IMR-90 (cell line): Measurements from ENCODE around the gene EMILIN2. TPM values are rescaled to one million over a fixed set of nuclear protein-coding genes. Genes with fewer than 3 reads are reported as not detected.

Experiments
- ATAC-seq: fragments of 200-7000 bp; cut with Tn5 transposase; 2 replicates; pipeline ENCODE4 v1.9.1; 2020; ENCODE audit warnings: low read depth, mild to moderate bottlenecking, moderate library complexity
- BruUV-seq: library from RNA; stranded (reverse); fragments of 400-500 nt; replicated peaks from 2 replicates; lab custom pipeline; 2021; lab: Mats Ljungman, UMichigan
- CTCF ChIA-PET: fragments of 300-600 bp; formaldehyde crosslinking; extraction: SDS; loops from one replicate; lab custom pipeline; 2021; ENCODE audit warnings: antibody characterized with exemption; lab: Yijun Ruan, JAX
- POLR2A ChIA-PET: fragments of 300-600 bp; sonication (Branson Sonifier 250); formaldehyde crosslinking; loops from one replicate; lab custom pipeline; 2022; ENCODE audit warnings: antibody characterized with exemption; ENCODE audit not compliant: unreplicated experiment; lab: Charles Lee
- DNase-seq: peaks from one replicate; pipeline ENCODE4 v3.0.0; 2013
- H2AFZ ChIP-seq: replicated peaks from 2 replicates; pipeline ENCODE3; 2013; ENCODE audit warnings: low read length, mild to moderate bottlenecking; ENCODE audit not compliant: poor library complexity
- H2AK5ac ChIP-seq: 2 replicates; pipeline ENCODE4 v1.6.1; 2013; ENCODE audit warnings: low read depth, low read length, inconsistent platforms
- H2AK9ac ChIP-seq: replicated peaks from 2 replicates; pipeline ENCODE3; 2013; ENCODE audit warnings: mild to moderate bottlenecking, low read depth, low read length, moderate library complexity; ENCODE audit not compliant: poor library complexity
- H2BK120ac ChIP-seq: 2 replicates; pipeline ENCODE4 v1.6.1; 2013; ENCODE audit warnings: low read depth, low read length, inconsistent platforms
- H2BK15ac ChIP-seq: 3 replicates; pipeline ENCODE4 v1.6.1; 2013; ENCODE audit warnings: low read depth, low read length, inconsistent platforms
- H2BK20ac ChIP-seq: 2 replicates; pipeline ENCODE4 v1.6.1; 2013; ENCODE audit warnings: low read depth, mild to moderate bottlenecking, inconsistent platforms, low read length, moderate library complexity
- H2BK5ac ChIP-seq: 2 replicates; pipeline ENCODE4 v1.6.1; 2013; ENCODE audit warnings: mild to moderate bottlenecking, low read depth, low read length, inconsistent platforms; ENCODE audit not compliant: poor library complexity, severe bottlenecking
- H3K14ac ChIP-seq: replicated peaks from 2 replicates; pipeline ENCODE4 v1.6.1; 2013; ENCODE audit warnings: low read depth, low read length, inconsistent platforms
- H3K18ac ChIP-seq: 2 replicates; pipeline ENCODE4 v1.6.1; 2013; ENCODE audit warnings: low read depth, low read length, control low read depth
- H3K23ac ChIP-seq: 2 replicates; pipeline ENCODE4 v1.6.1; 2013; ENCODE audit warnings: low read depth, low read length, inconsistent platforms
- H3K27ac ChIP-seq: 2 replicates; pipeline ENCODE4 v1.5.1; 2013; ENCODE audit warnings: mild to moderate bottlenecking, control low read depth, low read length; ENCODE audit not compliant: insufficient read depth
- H3K27me3 ChIP-seq: 2 replicates; pipeline ENCODE4 v1.6.1; 2013; ENCODE audit warnings: low read length; ENCODE audit not compliant: control insufficient read depth, insufficient read depth
- H3K36me3 ChIP-seq: 2 replicates; pipeline ENCODE4 v1.6.1; 2013; ENCODE audit warnings: low read length, mixed read lengths; ENCODE audit not compliant: control insufficient read depth, insufficient read depth
- H3K4ac ChIP-seq: 2 replicates; pipeline ENCODE4 v1.6.1; 2013; ENCODE audit warnings: low read depth, low read length, inconsistent platforms
- H3K4me1 ChIP-seq: 2 replicates; pipeline ENCODE4 v1.6.1; 2013; ENCODE audit warnings: low read length, mixed read lengths; ENCODE audit not compliant: control insufficient read depth, insufficient read depth
- H3K4me2 ChIP-seq: 2 replicates; pipeline ENCODE4 v1.6.1; 2013; ENCODE audit warnings: low read depth, mild to moderate bottlenecking, control low read depth, low read length, moderate library complexity
- H3K4me3 ChIP-seq: 2 replicates; pipeline ENCODE4 v1.5.1; 2013; ENCODE audit warnings: low read depth, mild to moderate bottlenecking, control low read depth, low read length, moderate library complexity; ENCODE audit not compliant: insufficient read depth
- H3K56ac ChIP-seq: 2 replicates; pipeline ENCODE4 v1.6.1; 2013; ENCODE audit warnings: low read length, inconsistent platforms; ENCODE audit not compliant: insufficient read depth; ENCODE audit errors: extremely low read depth
- H3K79me1 ChIP-seq, 2 experiments: 2 replicates each; pipeline ENCODE4 v1.6.1; 2013; ENCODE audit warnings: low read length in 2 of 2, inconsistent platforms in 1 of 2, low read depth in 1 of 2
- H3K9ac ChIP-seq: 2 replicates; pipeline ENCODE4 v1.6.1; 2013; ENCODE audit warnings: low read depth, low read length, control low read depth
- H3K9me1 ChIP-seq: 2 replicates; pipeline ENCODE4 v1.6.1; 2013; ENCODE audit warnings: low read length, inconsistent platforms; ENCODE audit not compliant: insufficient read depth
- H3K9me3 ChIP-seq: 2 replicates; pipeline ENCODE4 v1.6.1; 2013; ENCODE audit warnings: low read length; ENCODE audit not compliant: control insufficient read depth, insufficient read depth
- H4K20me1 ChIP-seq: 2 replicates; pipeline ENCODE4 v1.6.1; 2013; ENCODE audit warnings: low read length, inconsistent platforms; ENCODE audit not compliant: insufficient read depth
- H4K5ac ChIP-seq: 2 replicates; pipeline ENCODE4 v1.6.1; 2013; ENCODE audit warnings: mild to moderate bottlenecking, low read depth, low read length, control low read depth
- H4K8ac ChIP-seq, 2 experiments: 2 replicates each; pipeline ENCODE4 v1.6.1; 2013; ENCODE audit warnings: low read depth in 2 of 2, low read length in 2 of 2, control low read depth in 1 of 2, inconsistent platforms in 1 of 2
- H4K91ac ChIP-seq: 2 replicates; pipeline ENCODE4 v1.6.1; 2013; ENCODE audit warnings: low read depth, low read length, inconsistent platforms; ENCODE audit not compliant: insufficient read depth
- BHLHE40 ChIP-seq: fragments of 150-350 bp; IDR thresholded peaks from 2 replicates; pipeline ENCODE4 v1.6.1; 2016; ENCODE audit warnings: mild to moderate bottlenecking, low read depth, low read length
- FOS ChIP-seq: fragments of 150-350 bp; IDR thresholded peaks from 2 replicates; pipeline ENCODE4 v1.6.1; 2016; ENCODE audit warnings: low read depth, low read length
- MAZ ChIP-seq: IDR thresholded peaks from 2 replicates; pipeline ENCODE4 v1.6.1; 2012; ENCODE audit warnings: low read depth, mild to moderate bottlenecking, low read length, improper control_type of control experiment, moderate library complexity, borderline replicate concordance
- MXI1 ChIP-seq: IDR thresholded peaks from 2 replicates; pipeline ENCODE4 v1.6.1; 2012; ENCODE audit warnings: low read depth, mild to moderate bottlenecking, low read length, moderate library complexity, borderline replicate concordance
- RAD21 ChIP-seq: IDR thresholded peaks from 2 replicates; pipeline ENCODE4 v1.6.1; 2012; ENCODE audit warnings: low read length, improper control_type of control experiment
- SMC3 ChIP-seq: fragments of 150-350 bp; IDR thresholded peaks from 2 replicates; pipeline ENCODE4 v1.6.1; 2016; ENCODE audit warnings: low read depth, mild to moderate bottlenecking, antibody characterized with exemption, low read length, moderate library complexity
- WGBS, 2 experiments: methylation state at CpG; one replicate each; pipeline versions ENCODE4 v1.1.5 to v1.1.7; 2013; ENCODE audit warnings: missing lambda C conversion rate in 2 of 2; ENCODE audit not compliant: insufficient read length in 1 of 2; ENCODE audit errors: extremely low coverage in 2 of 2; 5-methylcytosine and 5-hydroxymethylcytosine counted together
- dilution Hi-C: fragments of 300-500 bp; cut with HindIII; formaldehyde crosslinking; loops from one replicate; pipeline ENCODE4 v1.14.3; 2018; ENCODE audit warnings: low sequenced_read_pairs; ENCODE audit not compliant: unreplicated experiment
- in situ Hi-C: fragments of 300-500 bp; cut with MboI; formaldehyde crosslinking; loops from 3 replicates; pipeline ENCODE4 v1.14.3; 2019; ENCODE audit warnings: low sequenced_read_pairs, inconsistent platforms, mixed read lengths
- intact Hi-C: fragments of 100-400 bp; cut with micrococcal nuclease; formaldehyde crosslinking; loops from 2 replicates; pipeline ENCODE4 v1.10.0; 2022
- polyA plus RNA-seq, 3 experiments: library from polyadenylated mRNA; depleted of rRNA; stranded (reverse); fragments of >200 nt; gene quantifications; 2 replicates each; pipeline ENCODE4 v1.2.3, GENCODE V29; 2012; ENCODE audit warnings: low replicate concordance in 1 of 3
- total RNA-seq: library from RNA; depleted of rRNA; stranded (reverse); fragments of >200 nt; gene quantifications from 2 replicates; pipeline ENCODE4 v1.2.3, GENCODE V29; 2012
- TF ChIP-seq, protein P1 (sequence below): fragments of 150-350 bp; IDR thresholded peaks from 2 replicates; pipeline ENCODE4 v1.6.1; 2017; ENCODE audit warnings: mild to moderate bottlenecking, antibody characterized with exemption, low read length, low read depth

The EMILIN2 gene
- total and polyA plus RNA-seq, 2 of the 4 experiments (the other 2 are of a cell fraction), result under 0.01 to 0.14 TPM

DNA sequence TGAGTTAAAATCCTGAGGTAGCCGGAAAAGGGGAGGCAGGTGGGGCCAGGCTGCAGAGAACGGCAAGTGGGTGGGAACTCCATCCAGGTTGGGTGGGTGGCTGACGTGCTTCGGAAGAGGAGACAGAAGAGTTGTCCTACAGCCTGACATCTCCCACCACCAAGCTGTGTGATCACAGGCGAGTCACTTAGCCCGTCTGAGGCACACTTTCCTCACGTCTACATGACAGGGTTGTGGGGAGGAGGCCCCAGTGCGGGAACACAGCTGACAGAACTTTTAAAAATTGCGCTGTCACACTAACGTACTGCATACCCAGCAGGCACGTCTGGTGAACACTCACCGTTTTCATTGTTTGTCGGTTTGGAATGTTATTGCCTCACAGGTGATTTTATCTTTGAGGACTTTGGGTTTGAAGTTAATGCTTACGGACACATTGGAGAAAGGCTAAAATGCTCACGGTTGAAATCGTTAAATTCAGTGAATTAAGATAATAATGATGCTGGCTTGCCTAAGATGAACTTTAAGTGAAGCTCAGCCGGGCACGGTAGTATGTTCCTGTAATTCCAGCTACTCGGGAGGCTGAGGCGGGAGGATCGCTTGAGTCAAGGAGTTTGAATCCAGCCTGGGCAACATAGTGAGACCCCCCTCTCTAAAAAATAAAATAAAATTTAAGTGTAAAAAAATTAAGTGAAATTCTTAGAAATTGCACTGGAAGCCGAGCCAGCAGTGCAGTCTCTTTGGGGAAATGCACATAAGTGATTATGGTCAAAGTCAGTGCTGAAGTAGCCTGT is 8.9 kb downstream of the EMILIN2 start:
- no peak overlapping the region for H3K9ac ChIP-seq
- H3K4me3 ChIP-seq, result no peak overlapping the region
- H3K36me3 ChIP-seq, result no peaks in the 10 kb centered on the region
- no peaks in the 10 kb centered on the region for H3K9me3 ChIP-seq
- H3K56ac ChIP-seq, result no peak overlapping the region
- no peaks in the 10 kb centered on the region for H3K79me1 ChIP-seq
- H3K9me1 ChIP-seq, result 0 out of 2 replicates have a peak, but pooled peaks cover 5% of the 10 kb centered on the region
- H3K23ac ChIP-seq, result no peak overlapping the region
- H4K91ac ChIP-seq, result no peak overlapping the region
- in situ Hi-C loops, result no loop called here
- H3K4ac ChIP-seq, result no peak overlapping the region
- no peak overlapping the region for H2AK5ac ChIP-seq
- no CpG with 5 or more reads among the region's 22 CpGs for WGBS, 2 experiments
- ChIA-PET CTCF (no interaction called here), POLR2A (no interaction called here)
- no peaks in the 10 kb centered on the region; the same call in 1 of the 2 replicates for H3K4me1 ChIP-seq
- H3K18ac ChIP-seq, result no peak overlapping the region
- dilution Hi-C loops, result no loop called here
- ATAC-seq (no peak), DNase-seq (no peak)
- H4K20me1 ChIP-seq, result no peaks in the 10 kb centered on the region
- no peak overlapping the region for H2BK20ac ChIP-seq
- H3K27me3 ChIP-seq, result peaks cover 11% of the 10 kb centered on the region
- no peak overlapping the region for H2BK15ac ChIP-seq
- H2AFZ ChIP-seq, result no peak overlapping the region
- no peak overlapping the region for H2BK5ac ChIP-seq
- BruUV-seq, result no TSS peak
- H4K8ac ChIP-seq, result no peak overlapping the region
- no peak overlapping the region for H3K4me2 ChIP-seq
- H4K5ac ChIP-seq, result no peak overlapping the region
- no peak overlapping the region for H3K27ac ChIP-seq
- H2BK120ac ChIP-seq, result no peak overlapping the region
- TF ChIP-seq RAD21 (no peak), MXI1 (no peak), MAZ (no peak), FOS (no peak), BHLHE40 (no peak), SMC3 (no peak)
- TF ChIP-seq, protein P1, sequence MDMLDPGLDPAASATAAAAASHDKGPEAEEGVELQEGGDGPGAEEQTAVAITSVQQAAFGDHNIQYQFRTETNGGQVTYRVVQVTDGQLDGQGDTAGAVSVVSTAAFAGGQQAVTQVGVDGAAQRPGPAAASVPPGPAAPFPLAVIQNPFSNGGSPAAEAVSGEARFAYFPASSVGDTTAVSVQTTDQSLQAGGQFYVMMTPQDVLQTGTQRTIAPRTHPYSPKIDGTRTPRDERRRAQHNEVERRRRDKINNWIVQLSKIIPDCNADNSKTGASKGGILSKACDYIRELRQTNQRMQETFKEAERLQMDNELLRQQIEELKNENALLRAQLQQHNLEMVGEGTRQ, result no peak
- intact Hi-C loops, result no loop called here
- H3K14ac ChIP-seq, result no peak overlapping the region
- no peak overlapping the region for H2AK9ac ChIP-seq
